Nephron progenitor cell (in vitro differentiated cells): Measurements from ENCODE around the gene GGNBP2.

Experiments
- DNase-seq: peaks from one replicate; pipeline ENCODE4 v3.0.0; 2021
- H3K27ac Mint-ChIP-seq: 2 replicates; pipeline ENCODE4 v1.8.0; 2021; ENCODE audit warnings: mild to moderate bottlenecking, moderate library complexity, mixed read lengths
- H3K27me3 Mint-ChIP-seq: 2 replicates; pipeline ENCODE4 v1.8.0; 2021; ENCODE audit warnings: mild to moderate bottlenecking, low read depth, mixed read lengths; ENCODE audit not compliant: poor library complexity
- H3K36me3 Mint-ChIP-seq: 2 replicates; pipeline ENCODE4 v1.8.0; 2021; ENCODE audit warnings: low read depth, mixed read lengths
- H3K4me1 Mint-ChIP-seq: 2 replicates; pipeline ENCODE4 v1.8.0; 2021; ENCODE audit warnings: mixed read lengths
- H3K4me3 Mint-ChIP-seq: 2 replicates; pipeline ENCODE4 v1.8.0; 2021; ENCODE audit warnings: mild to moderate bottlenecking, moderate library complexity, mixed read lengths
- H3K9me3 Mint-ChIP-seq: 2 replicates; pipeline ENCODE4 v1.8.0; 2021; ENCODE audit warnings: mild to moderate bottlenecking, moderate library complexity, mixed read lengths
- TF ChIP-seq, protein P1 (sequence below): fragments of 200-600 bp; sonication (generic); IDR thresholded peaks from 2 replicates; pipeline ENCODE4 v1.5.0; 2021; ENCODE audit warnings: antibody characterized with exemption

Gene GGNBP2

DNA sequence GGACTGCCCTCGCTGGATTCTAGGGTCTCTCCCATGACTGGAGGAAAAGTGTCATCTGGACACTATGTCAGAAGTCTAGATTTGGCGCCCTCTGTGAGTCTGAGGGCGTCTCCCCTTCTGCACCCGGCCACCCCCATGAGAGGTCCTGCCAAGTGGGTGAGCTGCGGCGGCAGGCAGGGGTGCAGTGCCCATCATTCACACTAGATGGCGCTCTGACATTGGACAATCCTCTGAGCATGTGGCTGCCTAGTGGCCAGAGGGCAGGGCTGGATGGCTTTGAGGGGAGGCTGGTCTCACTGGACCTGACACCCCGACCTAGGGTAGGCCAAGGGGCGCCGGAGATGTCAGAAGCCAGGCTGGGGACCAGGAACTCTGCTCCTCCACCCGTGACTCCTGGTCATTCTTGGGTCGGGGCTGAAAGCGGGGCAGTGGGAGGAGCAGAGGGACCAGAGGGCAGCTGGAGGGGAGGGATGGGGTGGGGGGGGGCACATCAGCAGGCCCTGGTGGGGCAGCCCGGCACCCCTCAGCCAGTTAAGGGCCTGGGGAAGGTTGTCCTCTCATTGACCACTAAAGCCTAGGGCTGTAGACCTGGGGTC, 84.6 kb downstream of the GGNBP2 start:
- Mint-ChIP-seq H3K27ac (no peak overlapping the region), H3K36me3 (no peaks in the 10 kb centered on the region), H3K4me3 (no peak overlapping the region), H3K4me1 (peaks cover 52% of the 10 kb centered on the region), H3K27me3 (peaks cover 54% of the 10 kb centered on the region), H3K9me3 (no peaks in the 10 kb centered on the region)
- TF ChIP-seq, protein P1, sequence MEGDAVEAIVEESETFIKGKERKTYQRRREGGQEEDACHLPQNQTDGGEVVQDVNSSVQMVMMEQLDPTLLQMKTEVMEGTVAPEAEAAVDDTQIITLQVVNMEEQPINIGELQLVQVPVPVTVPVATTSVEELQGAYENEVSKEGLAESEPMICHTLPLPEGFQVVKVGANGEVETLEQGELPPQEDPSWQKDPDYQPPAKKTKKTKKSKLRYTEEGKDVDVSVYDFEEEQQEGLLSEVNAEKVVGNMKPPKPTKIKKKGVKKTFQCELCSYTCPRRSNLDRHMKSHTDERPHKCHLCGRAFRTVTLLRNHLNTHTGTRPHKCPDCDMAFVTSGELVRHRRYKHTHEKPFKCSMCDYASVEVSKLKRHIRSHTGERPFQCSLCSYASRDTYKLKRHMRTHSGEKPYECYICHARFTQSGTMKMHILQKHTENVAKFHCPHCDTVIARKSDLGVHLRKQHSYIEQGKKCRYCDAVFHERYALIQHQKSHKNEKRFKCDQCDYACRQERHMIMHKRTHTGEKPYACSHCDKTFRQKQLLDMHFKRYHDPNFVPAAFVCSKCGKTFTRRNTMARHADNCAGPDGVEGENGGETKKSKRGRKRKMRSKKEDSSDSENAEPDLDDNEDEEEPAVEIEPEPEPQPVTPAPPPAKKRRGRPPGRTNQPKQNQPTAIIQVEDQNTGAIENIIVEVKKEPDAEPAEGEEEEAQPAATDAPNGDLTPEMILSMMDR: peak; percentile 99
- DNase-seq: peak; percentile 92

DNA sequence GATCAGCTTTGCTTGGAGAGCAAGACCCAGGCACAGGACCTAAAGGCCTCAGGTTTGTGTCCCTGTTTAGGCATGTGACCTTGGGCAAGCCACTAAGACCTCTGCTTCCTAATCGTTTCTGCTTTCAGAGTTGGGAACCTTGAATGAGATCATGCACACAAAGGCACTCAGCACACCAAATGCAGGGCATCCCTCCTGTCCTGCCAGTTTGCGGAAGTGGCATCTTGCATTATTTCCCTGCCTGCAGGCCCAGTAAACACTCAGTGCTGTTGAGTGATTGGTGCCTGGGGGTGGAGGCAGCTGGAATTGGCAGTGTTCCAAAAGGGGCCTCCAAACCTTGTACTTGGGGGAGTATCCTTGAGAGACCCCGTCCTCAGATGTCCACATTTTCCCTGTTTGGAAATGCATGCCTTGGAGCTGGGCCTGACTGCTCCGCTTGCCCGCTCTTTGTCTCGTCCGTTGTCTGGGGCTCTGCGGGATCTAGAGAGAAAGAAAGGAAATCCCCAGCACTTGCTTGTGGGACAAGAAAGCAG, 85.3 kb downstream of the GGNBP2 start:
- Mint-ChIP-seq H3K36me3 (no peaks in the 10 kb centered on the region), H3K27ac (no peak overlapping the region), H3K9me3 (no peaks in the 10 kb centered on the region), H3K4me3 (no peak overlapping the region), H3K4me1 (peaks cover 58% of the 10 kb centered on the region), H3K27me3 (peaks cover 54% of the 10 kb centered on the region)
- DNase-seq: no peak
- TF ChIP-seq, protein P1: no peak

GRCh38 chr17:36631022-36631421, 86.3 kb downstream of the GGNBP2 start:
- Mint-ChIP-seq H3K27ac (no peak overlapping the region), H3K36me3 (no peaks in the 10 kb centered on the region), H3K4me3 (no peak overlapping the region), H3K27me3 (peaks cover 62% of the 10 kb centered on the region), H3K9me3 (no peaks in the 10 kb centered on the region), H3K4me1 (peaks cover 60% of the 10 kb centered on the region)
- DNase-seq: no peak
- TF ChIP-seq, protein P1: no peak

- TF ChIP-seq, protein P1: no peak
- Mint-ChIP-seq H3K4me1 (peaks cover 43% of the 10 kb centered on the region), H3K27ac (no peak overlapping the region), H3K9me3 (no peaks in the 10 kb centered on the region), H3K36me3 (no peaks in the 10 kb centered on the region), H3K4me3 (peak overlapping the region; percentile 44), H3K27me3 (peaks cover 79% of the 10 kb centered on the region)
- DNase-seq: no peak
Observed at GRCh38 chr17:36632916-36633771, 88.4 kb downstream of the GGNBP2 start.
